SH-SY5Y (cell line): ENCODE data around the gene MAP1LC3A.

Experiments used
- GATA2 ChIP-seq: IDR thresholded peaks from 2 replicates; pipeline ENCODE4 v1.6.1; 2011; ENCODE audit warnings: mild to moderate bottlenecking, low read depth, low read length
- GATA3 ChIP-seq: IDR thresholded peaks from 2 replicates; pipeline ENCODE4 v1.6.1; 2011; ENCODE audit warnings: low read depth, mild to moderate bottlenecking, low read length, moderate library complexity

MAP1LC3A gene

GRCh38 chr20:34553366-34553867 lies 5.1 kb upstream of the MAP1LC3A start:
- TF ChIP-seq GATA3 (no peak), GATA2 (no peak)

- TF ChIP-seq GATA3 (no peak), GATA2 (no peak)
These were observed 590 bp upstream of the MAP1LC3A start for GRCh38 chr20:34557936-34558319.

GRCh38 chr20:34559311-34560140 lies 1.0 kb downstream of the MAP1LC3A start:
- no peak for TF ChIP-seq GATA2
- TF ChIP-seq GATA3: no peak

GRCh38 chr20:34560141-34560523 lies 1.6 kb downstream of the MAP1LC3A start:
- TF ChIP-seq GATA2 (no peak), GATA3 (no peak)

- TF ChIP-seq GATA3 (no peak), GATA2 (no peak)
These were observed 2.1 kb downstream of the MAP1LC3A start for GRCh38 chr20:34560614-34561013.

GRCh38 chr20:34561661-34562060 lies 3.1 kb downstream of the MAP1LC3A start:
- TF ChIP-seq GATA2 (no peak), GATA3 (no peak)

- TF ChIP-seq GATA3 (no peak), GATA2 (no peak)
These were observed 4.1 kb downstream of the MAP1LC3A start for GRCh38 chr20:34562641-34563040.

GRCh38 chr20:34564833-34565232 lies 6.3 kb downstream of the MAP1LC3A start:
- TF ChIP-seq GATA3: no peak
- no peak for TF ChIP-seq GATA2

GRCh38 chr20:34566978-34567891 lies 8.7 kb downstream of the MAP1LC3A start:
- TF ChIP-seq GATA3: no peak
- no peak for TF ChIP-seq GATA2

- no peak for TF ChIP-seq GATA3
- TF ChIP-seq GATA2: no peak
These were observed 9.7 kb downstream of the MAP1LC3A start for GRCh38 chr20:34567892-34568865.

GRCh38 chr20:34569598-34569997 lies 11.1 kb downstream of the MAP1LC3A start:
- TF ChIP-seq GATA3 (no peak), GATA2 (no peak)

GRCh38 chr20:34570859-34571306 lies 12.4 kb downstream of the MAP1LC3A start:
- TF ChIP-seq GATA2 (no peak), GATA3 (no peak)

- TF ChIP-seq GATA3: no peak
- no peak for TF ChIP-seq GATA2
These were observed 13.2 kb downstream of the MAP1LC3A start for GRCh38 chr20:34571753-34572152.
